ENCODE measurements around the gene ACIN1.

The ACIN1 gene

DNA sequence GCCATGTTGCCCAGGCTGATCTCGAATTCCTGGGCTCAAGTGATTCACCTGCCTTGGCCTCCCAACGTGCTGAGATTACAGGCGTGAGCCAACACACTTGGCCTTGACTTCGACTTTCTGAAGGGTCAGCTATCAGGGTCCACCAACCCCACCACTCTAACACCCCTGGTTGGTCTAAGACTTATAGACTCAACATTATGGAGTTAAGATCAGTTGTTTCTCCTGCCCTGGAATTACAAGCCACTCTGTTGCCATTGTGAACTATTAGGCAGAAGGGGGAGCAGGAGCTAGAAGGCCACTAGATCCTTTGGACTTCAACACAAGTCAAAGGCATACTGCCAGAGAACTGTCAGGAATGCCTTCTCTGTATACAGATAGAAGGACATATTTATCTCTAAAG lies 54.8 kb downstream of the ACIN1 start:
- no peaks in the 10 kb centered on the region for H3K9me3 ChIP-seq (replicated peaks; ENCODE audit: low read length)
- H3K4me2 ChIP-seq (ENCODE audit: low read length): no peak overlapping the region
- no peak overlapping the region for H3K9ac ChIP-seq (ENCODE audit: low read depth, low read length)
- H3K4me3 ChIP-seq (ENCODE audit: low read length): no peak overlapping the region
- peaks cover 10% of the 10 kb centered on the region for H3K4me1 ChIP-seq (ENCODE audit: control insufficient read depth, insufficient read depth, low read length)
- no peaks in the 10 kb centered on the region for H3K36me3 ChIP-seq (ENCODE audit: insufficient read depth, low read length)
- H3K27me3 ChIP-seq (ENCODE audit: control insufficient read depth, insufficient read depth, low read length): no peaks in the 10 kb centered on the region

DNA sequence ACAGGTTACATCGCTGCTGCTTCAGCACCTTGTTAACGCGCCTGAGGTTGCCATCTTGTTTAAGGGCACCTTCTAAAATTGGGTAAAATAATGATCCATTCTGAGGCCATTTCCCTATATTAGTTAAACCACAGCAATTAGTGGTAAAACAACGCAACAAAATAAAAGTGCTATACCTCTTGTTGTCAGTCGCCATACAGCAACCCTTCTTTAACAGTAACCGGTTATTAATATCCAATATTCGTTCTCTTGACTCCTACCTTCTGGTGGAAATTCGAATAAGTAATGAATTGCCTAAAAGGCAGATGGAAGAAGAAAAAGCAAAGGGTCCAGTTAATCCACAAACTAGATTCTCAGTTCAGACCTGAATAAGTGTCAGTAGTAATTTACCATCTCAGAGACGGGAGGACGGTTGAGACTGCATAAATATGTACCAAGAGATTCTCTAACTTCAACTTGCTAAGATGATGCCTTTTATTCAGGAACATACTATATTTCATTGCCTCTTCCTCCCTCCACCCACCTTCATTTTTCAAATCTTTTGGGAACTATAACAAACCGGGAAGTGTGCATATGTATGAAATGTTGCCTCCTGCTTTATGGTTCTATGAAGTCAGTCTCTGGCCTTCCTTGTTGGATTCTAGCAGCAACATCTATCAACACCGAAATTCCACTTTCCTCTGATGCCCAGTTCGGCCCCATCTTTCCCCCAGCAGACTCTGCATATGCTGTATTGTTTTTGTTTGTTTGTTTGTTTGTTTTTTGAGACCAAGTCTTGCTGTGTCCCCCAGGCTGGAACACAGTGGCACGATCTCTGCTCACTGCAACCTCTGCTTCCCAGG lies 59.4 kb downstream of the ACIN1 start:
- Histone ChIP-seq H3K27me3 (ENCODE audit: control insufficient read depth, insufficient read depth, low read length) (no peaks in the 10 kb centered on the region), H3K36me3 (ENCODE audit: insufficient read depth, low read length) (peaks cover 17% of the 10 kb centered on the region), H3K4me2 (ENCODE audit: low read length) (peak overlapping the region; percentile 80), H3K9me3 (replicated peaks; ENCODE audit: low read length) (no peaks in the 10 kb centered on the region), H3K9ac (ENCODE audit: low read depth, low read length) (peak overlapping the region; percentile 98), H3K4me1 (ENCODE audit: control insufficient read depth, insufficient read depth, low read length) (peaks cover 18% of the 10 kb centered on the region), H3K4me3 (ENCODE audit: low read length) (peak overlapping the region; percentile 89)

DNA sequence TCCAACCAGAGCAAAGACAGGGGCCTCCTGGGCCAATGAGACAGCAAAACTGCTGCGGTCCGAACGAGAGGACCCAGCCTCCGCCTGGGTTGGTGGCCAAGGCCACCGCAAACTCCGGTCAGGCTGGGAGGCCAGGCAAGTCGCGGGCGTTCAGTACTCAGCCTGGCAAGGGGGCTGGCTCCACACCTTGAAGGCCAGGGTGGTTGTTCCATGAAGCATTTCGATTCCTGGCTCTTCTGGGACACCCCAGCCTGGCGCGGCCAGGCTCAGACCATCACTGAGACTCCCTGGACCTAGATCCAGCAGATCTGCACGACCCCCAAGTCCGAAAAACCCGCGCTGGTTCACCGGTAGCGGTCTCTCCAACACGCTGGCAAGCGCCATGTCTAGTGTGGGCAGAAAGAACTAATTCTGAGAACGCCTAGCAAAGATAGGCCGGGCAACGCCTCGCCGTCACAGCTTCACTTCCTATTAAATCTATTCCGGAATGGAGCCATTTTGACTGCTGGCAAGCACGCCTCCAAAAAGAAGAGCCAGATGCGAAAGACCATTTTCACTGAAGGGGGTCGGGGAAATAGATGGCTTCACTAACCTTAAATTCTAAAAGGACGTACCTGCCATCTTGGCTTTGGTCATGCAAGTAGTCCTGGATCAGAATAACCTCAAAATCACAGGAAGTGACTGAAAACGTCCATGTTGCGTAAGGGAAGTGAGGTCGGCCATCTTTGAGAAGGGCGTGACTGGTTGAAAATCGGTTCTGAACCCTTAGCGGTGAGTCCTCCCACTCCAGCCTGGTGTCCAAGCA lies 60.2 kb downstream of the ACIN1 start, which contains the start of gene PSMB5:
Gene PSMB5 (minus strand): TSS at position 403 of the 805 bp plus-strand sequence. CDS start 19 bp downstream, at position 384.
- peak within 1 kb of the TSS; percentile 80 for H3K4me2 ChIP-seq (ENCODE audit: low read length)
- peaks cover 18% of the 10 kb centered on the region for H3K4me1 ChIP-seq (ENCODE audit: control insufficient read depth, insufficient read depth, low read length)
- peak within 1 kb of the TSS; percentile 98 for H3K9ac ChIP-seq (ENCODE audit: low read depth, low read length)
- peaks cover 17% of the 10 kb centered on the region for H3K36me3 ChIP-seq (ENCODE audit: insufficient read depth, low read length)
- H3K27me3 ChIP-seq (ENCODE audit: control insufficient read depth, insufficient read depth, low read length): no peaks in the 10 kb centered on the region
- no peaks in the 10 kb centered on the region for H3K9me3 ChIP-seq (replicated peaks; ENCODE audit: low read length)
- peak within 1 kb of the TSS; percentile 89 for H3K4me3 ChIP-seq (ENCODE audit: low read length)

DNA sequence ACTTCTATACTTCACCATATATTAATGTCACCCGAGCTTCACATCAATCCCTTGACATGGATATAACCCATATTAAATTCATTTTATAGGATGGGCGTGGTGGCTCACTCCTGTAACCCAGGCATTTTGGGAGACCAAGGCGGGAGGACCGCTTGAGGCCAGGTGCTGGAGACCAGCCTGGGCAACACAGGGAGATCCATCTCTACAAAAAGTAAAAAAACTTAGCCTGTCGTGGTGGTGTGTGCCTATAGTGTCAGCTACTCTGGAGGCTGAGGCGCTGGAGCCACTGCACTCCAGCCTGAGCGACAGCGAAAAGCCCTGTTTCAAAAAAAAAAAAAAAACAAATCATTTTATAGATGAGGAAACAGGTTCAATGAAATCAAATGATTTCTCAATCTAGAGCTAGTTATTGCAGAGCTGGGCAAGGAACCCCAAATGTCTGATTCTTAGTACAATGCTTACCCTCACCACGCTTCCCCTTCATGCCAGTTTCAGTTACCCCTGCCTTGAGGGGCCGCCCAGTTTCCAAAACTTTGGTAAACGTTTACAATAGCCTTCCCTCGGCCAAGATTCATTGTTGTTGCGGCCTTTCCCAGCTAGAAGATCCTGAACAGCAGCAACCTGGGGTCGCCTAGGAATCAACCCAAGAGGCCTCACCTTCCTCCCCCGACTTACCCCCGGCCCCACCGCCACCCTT lies 61.0 kb downstream of the ACIN1 start:
- Histone ChIP-seq H3K9ac (ENCODE audit: low read depth, low read length) (peak overlapping the region; percentile 98), H3K27me3 (ENCODE audit: control insufficient read depth, insufficient read depth, low read length) (no peaks in the 10 kb centered on the region), H3K9me3 (replicated peaks; ENCODE audit: low read length) (no peaks in the 10 kb centered on the region), H3K36me3 (ENCODE audit: insufficient read depth, low read length) (peaks cover 22% of the 10 kb centered on the region), H3K4me1 (ENCODE audit: control insufficient read depth, insufficient read depth, low read length) (peaks cover 18% of the 10 kb centered on the region), H3K4me3 (ENCODE audit: low read length) (peak overlapping the region; percentile 89), H3K4me2 (ENCODE audit: low read length) (peak overlapping the region; percentile 80)

DNA sequence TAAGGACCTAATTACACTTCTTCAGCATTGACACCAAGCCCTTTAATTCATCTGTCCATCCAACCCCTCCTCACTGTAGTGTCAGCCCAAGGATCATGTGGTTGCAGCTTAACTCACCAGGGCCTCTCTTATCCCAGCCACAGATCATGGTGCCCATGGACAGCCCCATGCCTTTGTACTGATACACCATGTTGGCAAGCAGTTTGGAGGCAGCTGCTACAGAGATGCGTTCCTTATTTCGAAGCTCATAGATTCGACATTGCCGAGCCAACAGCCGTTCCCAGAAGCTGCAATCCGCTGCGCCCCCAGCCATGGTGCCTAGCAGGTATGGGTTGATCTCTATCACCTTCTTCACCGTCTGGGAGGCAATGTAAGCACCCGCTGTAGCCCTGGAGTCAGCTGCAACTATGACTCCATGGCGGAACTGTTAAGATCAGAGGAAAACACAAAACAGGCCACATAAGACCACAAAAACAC lies 61.6 kb downstream of the ACIN1 start:
- Histone ChIP-seq H3K36me3 (ENCODE audit: insufficient read depth, low read length) (peaks cover 28% of the 10 kb centered on the region), H3K9ac (ENCODE audit: low read depth, low read length) (peak overlapping the region; percentile 98), H3K4me2 (ENCODE audit: low read length) (peak overlapping the region; percentile 80), H3K4me3 (ENCODE audit: low read length) (peak overlapping the region; percentile 89), H3K27me3 (ENCODE audit: control insufficient read depth, insufficient read depth, low read length) (no peaks in the 10 kb centered on the region), H3K4me1 (ENCODE audit: control insufficient read depth, insufficient read depth, low read length) (peaks cover 18% of the 10 kb centered on the region), H3K9me3 (replicated peaks; ENCODE audit: low read length) (no peaks in the 10 kb centered on the region)

DNA sequence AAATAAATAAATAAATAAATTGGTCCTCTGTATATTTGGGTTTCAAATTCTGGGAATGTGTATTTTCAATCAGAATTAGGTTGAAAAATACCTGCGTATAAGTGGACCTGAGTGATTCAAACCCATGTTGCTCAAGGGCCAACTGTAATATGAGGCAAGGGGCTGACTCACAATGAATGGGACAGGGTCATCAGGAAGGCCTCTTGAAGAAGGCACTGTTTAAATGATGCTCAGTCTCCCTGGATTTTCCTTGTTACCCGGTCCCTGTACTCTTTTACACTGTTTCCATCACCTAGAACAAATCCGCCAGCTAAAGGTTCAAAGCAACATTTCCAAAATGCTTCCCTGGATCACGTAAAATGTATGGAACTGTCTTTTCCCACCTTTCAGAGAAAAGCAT lies 64.0 kb downstream of the ACIN1 start:
- Histone ChIP-seq H3K9me3 (replicated peaks; ENCODE audit: low read length) (no peaks in the 10 kb centered on the region), H3K27me3 (ENCODE audit: control insufficient read depth, insufficient read depth, low read length) (no peaks in the 10 kb centered on the region), H3K9ac (ENCODE audit: low read depth, low read length) (no peak overlapping the region), H3K4me2 (ENCODE audit: low read length) (no peak overlapping the region), H3K4me1 (ENCODE audit: control insufficient read depth, insufficient read depth, low read length) (peaks cover 18% of the 10 kb centered on the region), H3K36me3 (ENCODE audit: insufficient read depth, low read length) (peaks cover 41% of the 10 kb centered on the region), H3K4me3 (ENCODE audit: low read length) (no peak overlapping the region)

DNA sequence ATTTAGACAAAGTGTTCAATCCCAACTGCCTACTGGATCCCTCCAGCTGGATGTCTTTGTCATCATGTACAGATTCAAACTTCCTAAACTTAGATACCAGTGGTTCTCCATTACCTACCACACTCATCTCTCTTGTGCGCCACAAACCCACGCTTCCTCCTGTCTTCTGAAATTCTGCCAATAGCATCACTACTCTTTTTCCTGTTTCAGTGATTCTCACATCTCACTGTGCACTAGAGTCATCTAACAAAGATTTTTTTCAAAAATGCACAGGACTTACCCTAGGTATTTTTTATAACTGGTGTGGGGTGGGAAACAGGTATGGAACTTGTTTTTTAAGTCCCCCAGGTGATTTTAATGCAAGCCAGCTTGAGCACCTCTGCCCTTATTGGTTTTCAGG lies 66.1 kb downstream of the ACIN1 start:
- peaks cover 56% of the 10 kb centered on the region for H3K36me3 ChIP-seq (ENCODE audit: insufficient read depth, low read length)
- H3K4me2 ChIP-seq (ENCODE audit: low read length): no peak overlapping the region
- H3K4me1 ChIP-seq (ENCODE audit: control insufficient read depth, insufficient read depth, low read length): peaks cover 9% of the 10 kb centered on the region
- H3K9ac ChIP-seq (ENCODE audit: low read depth, low read length): no peak overlapping the region
- H3K27me3 ChIP-seq (ENCODE audit: control insufficient read depth, insufficient read depth, low read length): no peaks in the 10 kb centered on the region
- H3K9me3 ChIP-seq (replicated peaks; ENCODE audit: low read length): no peaks in the 10 kb centered on the region
- no peak overlapping the region for H3K4me3 ChIP-seq (ENCODE audit: low read length)

DNA sequence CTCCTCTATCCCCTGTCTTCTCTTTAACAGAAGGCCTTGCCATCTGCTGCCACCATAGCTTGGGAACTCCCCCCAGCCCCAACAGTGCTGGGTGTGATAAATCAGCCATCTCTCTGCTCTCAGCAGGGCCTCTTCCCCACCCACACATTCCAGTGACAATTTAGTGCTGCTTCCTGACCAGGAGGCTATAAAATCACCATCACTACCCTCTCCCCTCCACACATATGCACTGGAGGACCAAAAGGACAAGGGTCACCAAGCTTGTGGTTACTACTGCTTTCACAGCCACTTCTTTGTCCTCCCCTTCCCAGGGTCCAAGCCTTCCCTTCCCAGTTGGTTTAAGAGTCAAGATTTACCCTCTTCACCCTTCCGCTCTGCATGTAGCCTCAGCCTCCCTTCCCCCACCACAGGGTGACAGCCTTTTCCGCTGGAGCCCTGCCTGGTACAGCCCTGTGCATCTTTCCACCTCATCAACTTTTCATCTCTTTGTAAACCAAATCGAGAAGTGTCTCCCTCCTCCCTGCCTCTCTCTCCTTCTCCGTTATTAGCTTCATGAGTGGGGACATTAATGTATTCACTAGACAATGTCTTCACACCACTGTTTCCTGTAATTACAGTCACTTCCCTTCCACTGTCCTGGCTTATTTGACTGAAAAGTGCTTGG lies 69.7 kb downstream of the ACIN1 start:
- Histone ChIP-seq H3K4me1 (ENCODE audit: control insufficient read depth, insufficient read depth, low read length) (no peaks in the 10 kb centered on the region), H3K4me2 (ENCODE audit: low read length) (no peak overlapping the region), H3K4me3 (ENCODE audit: low read length) (no peak overlapping the region), H3K9ac (ENCODE audit: low read depth, low read length) (no peak overlapping the region), H3K36me3 (ENCODE audit: insufficient read depth, low read length) (peaks cover 39% of the 10 kb centered on the region), H3K9me3 (replicated peaks; ENCODE audit: low read length) (no peaks in the 10 kb centered on the region), H3K27me3 (ENCODE audit: control insufficient read depth, insufficient read depth, low read length) (no peaks in the 10 kb centered on the region)

DNA sequence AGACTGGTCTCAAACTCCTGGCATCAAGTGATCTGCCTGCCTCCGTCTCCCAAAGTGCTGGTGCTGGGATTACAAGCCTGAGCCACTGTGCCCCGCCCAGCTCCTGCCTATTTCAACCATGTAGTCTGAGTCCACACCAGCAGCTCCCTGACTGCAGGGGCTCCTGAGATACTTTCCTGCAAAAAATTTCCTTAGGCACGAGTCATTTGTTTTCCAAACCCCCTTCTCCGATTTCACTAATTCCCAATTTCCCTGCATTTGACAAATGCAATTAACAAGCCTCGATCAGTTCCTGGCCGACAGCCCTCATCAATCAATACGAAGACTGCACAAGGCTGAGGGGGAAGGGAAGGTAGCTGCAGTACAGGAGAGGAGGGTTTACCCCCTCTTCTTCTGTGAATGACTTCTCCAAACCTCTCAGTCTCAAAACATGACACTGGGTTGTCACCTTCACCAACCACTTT lies 70.3 kb downstream of the ACIN1 start:
- H3K27me3 ChIP-seq (ENCODE audit: control insufficient read depth, insufficient read depth, low read length): no peaks in the 10 kb centered on the region
- no peaks in the 10 kb centered on the region for H3K4me1 ChIP-seq (ENCODE audit: control insufficient read depth, insufficient read depth, low read length)
- H3K4me2 ChIP-seq (ENCODE audit: low read length): no peak overlapping the region
- no peak overlapping the region for H3K4me3 ChIP-seq (ENCODE audit: low read length)
- H3K9ac ChIP-seq (ENCODE audit: low read depth, low read length): no peak overlapping the region
- H3K36me3 ChIP-seq (ENCODE audit: insufficient read depth, low read length): peaks cover 39% of the 10 kb centered on the region
- no peaks in the 10 kb centered on the region for H3K9me3 ChIP-seq (replicated peaks; ENCODE audit: low read length)

DNA sequence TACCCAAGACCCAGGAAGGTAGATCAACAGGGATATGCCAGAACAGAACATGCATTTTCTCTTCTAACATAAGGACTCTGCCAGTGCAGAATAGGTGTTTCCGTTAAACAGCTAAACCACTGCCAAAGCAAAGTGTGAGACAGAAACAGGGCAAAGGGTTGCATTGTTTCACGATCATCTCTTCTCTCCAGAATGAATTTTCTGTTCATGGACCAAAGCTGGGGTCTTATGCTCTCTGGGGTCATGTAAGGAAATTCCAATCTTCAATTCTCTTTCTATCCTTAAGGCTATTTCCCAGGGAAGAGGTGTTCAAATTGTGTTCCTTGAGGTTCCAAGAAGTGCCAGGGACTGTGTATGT lies 71.2 kb downstream of the ACIN1 start:
- peaks cover 33% of the 10 kb centered on the region for H3K36me3 ChIP-seq (ENCODE audit: insufficient read depth, low read length)
- no peaks in the 10 kb centered on the region for H3K27me3 ChIP-seq (ENCODE audit: control insufficient read depth, insufficient read depth, low read length)
- no peak overlapping the region for H3K4me2 ChIP-seq (ENCODE audit: low read length)
- no peak overlapping the region for H3K9ac ChIP-seq (ENCODE audit: low read depth, low read length)
- H3K9me3 ChIP-seq (replicated peaks; ENCODE audit: low read length): no peaks in the 10 kb centered on the region
- no peaks in the 10 kb centered on the region for H3K4me1 ChIP-seq (ENCODE audit: control insufficient read depth, insufficient read depth, low read length)
- H3K4me3 ChIP-seq (ENCODE audit: low read length): no peak overlapping the region

Measured in skeletal muscle satellite cell (primary cell).